ENCODE results near the gene CPED1.
A peak's percentile ranks its signal among the peaks of the same experiment; 100 is the strongest.

Gene CPED1

DNA sequence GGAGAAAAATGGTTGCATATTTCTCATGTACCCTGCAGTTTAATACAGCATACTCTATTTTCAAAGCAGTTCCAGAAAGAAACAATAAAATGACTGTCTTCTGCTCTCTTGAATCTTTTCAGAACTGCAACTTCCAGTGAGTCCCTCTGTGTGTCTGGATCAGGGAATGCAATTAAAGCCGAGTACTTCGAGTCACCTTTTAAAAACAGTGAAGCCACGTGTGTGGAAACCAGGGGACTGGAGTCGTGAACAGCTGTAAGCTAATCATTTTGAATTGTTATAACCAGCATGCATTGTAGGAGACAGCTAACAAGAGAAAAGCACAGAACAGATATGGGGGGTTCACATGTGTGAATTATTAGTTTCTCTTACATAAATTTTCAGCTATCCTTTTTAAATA is 109.1 kb downstream of the CPED1 start:
- Histone ChIP-seq H3K27me3 (ENCODE audit: control insufficient read depth, insufficient read depth, low read length) (no peaks in the 10 kb centered on the region), H3K9ac (no peak overlapping the region), H3K27ac (no peak overlapping the region), H3K4me2 (ENCODE audit: low read length) (no peak overlapping the region), H3K79me2 (no peaks in the 10 kb centered on the region), H3K36me3 (ENCODE audit: control insufficient read depth, insufficient read depth, low read length) (no peaks in the 10 kb centered on the region), H3K4me3 (ENCODE audit: low read depth, low read length) (no peak overlapping the region), H3K9me3 (ENCODE audit: control insufficient read depth, low read length) (no peaks in the 10 kb centered on the region), H3K4me1 (no peaks in the 10 kb centered on the region), H2AFZ (no peak overlapping the region)
- TF ChIP-seq, protein P1, sequence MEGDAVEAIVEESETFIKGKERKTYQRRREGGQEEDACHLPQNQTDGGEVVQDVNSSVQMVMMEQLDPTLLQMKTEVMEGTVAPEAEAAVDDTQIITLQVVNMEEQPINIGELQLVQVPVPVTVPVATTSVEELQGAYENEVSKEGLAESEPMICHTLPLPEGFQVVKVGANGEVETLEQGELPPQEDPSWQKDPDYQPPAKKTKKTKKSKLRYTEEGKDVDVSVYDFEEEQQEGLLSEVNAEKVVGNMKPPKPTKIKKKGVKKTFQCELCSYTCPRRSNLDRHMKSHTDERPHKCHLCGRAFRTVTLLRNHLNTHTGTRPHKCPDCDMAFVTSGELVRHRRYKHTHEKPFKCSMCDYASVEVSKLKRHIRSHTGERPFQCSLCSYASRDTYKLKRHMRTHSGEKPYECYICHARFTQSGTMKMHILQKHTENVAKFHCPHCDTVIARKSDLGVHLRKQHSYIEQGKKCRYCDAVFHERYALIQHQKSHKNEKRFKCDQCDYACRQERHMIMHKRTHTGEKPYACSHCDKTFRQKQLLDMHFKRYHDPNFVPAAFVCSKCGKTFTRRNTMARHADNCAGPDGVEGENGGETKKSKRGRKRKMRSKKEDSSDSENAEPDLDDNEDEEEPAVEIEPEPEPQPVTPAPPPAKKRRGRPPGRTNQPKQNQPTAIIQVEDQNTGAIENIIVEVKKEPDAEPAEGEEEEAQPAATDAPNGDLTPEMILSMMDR (IDR thresholded peaks at IDR 0.05), result no peak

DNA sequence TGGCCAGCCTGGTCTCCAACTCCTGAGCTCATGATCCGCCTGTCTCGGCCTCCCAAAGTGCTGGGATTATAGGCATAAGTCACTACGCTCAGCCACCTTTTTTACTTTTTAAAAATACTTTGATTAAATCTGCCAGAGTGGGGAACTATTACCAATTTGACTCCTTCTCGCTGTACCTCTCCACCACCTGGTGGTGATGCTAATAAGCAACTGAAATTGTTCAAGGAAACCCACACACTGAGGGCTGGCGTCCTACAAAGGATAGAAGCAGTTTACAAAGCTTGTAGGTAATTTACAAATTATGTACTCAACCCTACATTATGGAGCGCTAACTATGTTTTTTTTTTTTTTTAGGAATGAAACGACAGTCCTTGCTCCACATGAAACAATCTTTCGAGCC is 111.1 kb downstream of the CPED1 start:
- Histone ChIP-seq H3K36me3 (ENCODE audit: control insufficient read depth, insufficient read depth, low read length) (no peaks in the 10 kb centered on the region), H2AFZ (no peak overlapping the region), H3K79me2 (no peaks in the 10 kb centered on the region), H3K4me2 (ENCODE audit: low read length) (no peak overlapping the region), H3K4me1 (no peaks in the 10 kb centered on the region), H3K27ac (no peak overlapping the region), H3K9ac (no peak overlapping the region), H3K4me3 (ENCODE audit: low read depth, low read length) (no peak overlapping the region), H3K27me3 (ENCODE audit: control insufficient read depth, insufficient read depth, low read length) (no peaks in the 10 kb centered on the region), H3K9me3 (ENCODE audit: control insufficient read depth, low read length) (no peaks in the 10 kb centered on the region)
- TF ChIP-seq, protein P1 (IDR thresholded peaks at IDR 0.05), result no peak

DNA sequence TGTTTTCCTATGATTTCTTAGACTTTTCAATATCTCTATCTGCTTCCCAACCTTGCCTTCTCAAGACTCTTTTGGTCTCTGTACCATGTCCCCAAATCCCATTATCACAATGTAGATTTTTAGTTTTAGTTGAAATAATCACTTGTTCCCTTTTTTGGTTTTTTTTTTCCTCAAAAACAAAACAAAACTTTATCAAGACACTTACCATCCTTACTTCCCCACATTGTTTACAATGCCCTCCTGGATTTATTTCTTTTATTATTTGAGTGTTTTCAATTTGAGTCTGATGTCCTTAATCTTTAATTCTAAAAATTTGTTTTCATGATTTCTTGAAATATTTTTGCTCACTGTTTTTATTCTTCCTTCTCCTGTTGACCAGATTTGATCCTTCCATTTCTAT is 112.6 kb downstream of the CPED1 start:
- Histone ChIP-seq H3K4me2 (ENCODE audit: low read length) (no peak overlapping the region), H3K4me3 (ENCODE audit: low read depth, low read length) (no peak overlapping the region), H3K9ac (no peak overlapping the region), H2AFZ (no peak overlapping the region), H3K9me3 (ENCODE audit: control insufficient read depth, low read length) (no peaks in the 10 kb centered on the region), H3K27me3 (ENCODE audit: control insufficient read depth, insufficient read depth, low read length) (no peaks in the 10 kb centered on the region), H3K27ac (no peak overlapping the region), H3K79me2 (no peaks in the 10 kb centered on the region), H3K4me1 (no peaks in the 10 kb centered on the region), H3K36me3 (ENCODE audit: control insufficient read depth, insufficient read depth, low read length) (no peaks in the 10 kb centered on the region)
- TF ChIP-seq, protein P1 (IDR thresholded peaks at IDR 0.05), result no peak

DNA sequence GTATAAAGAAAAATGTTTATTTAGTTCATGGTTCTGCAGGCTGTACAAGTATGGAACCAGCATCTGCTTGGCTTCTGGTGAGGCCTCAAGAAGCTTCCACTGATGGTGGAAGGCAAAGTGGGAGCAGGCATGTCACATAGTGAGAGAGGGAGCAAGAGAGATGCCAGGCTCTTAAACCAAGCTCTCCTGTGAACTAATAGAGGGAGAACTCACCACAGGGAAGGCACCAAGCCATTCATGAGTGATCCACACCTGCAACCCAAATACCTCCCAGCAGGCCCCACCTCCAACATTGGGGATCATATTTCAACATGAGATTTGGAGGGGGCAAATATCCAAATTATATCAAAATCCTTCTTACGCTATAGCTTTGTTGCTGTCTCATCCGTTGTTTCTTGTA is 113.1 kb downstream of the CPED1 start:
- no peak overlapping the region for H2AFZ ChIP-seq
- H3K27me3 ChIP-seq (ENCODE audit: control insufficient read depth, insufficient read depth, low read length), result no peaks in the 10 kb centered on the region
- H3K9ac ChIP-seq, result no peak overlapping the region
- H3K36me3 ChIP-seq (ENCODE audit: control insufficient read depth, insufficient read depth, low read length), result no peaks in the 10 kb centered on the region
- H3K4me1 ChIP-seq, result no peaks in the 10 kb centered on the region
- TF ChIP-seq, protein P1 (IDR thresholded peaks at IDR 0.05), result no peak
- no peak overlapping the region for H3K4me3 ChIP-seq (ENCODE audit: low read depth, low read length)
- no peaks in the 10 kb centered on the region for H3K79me2 ChIP-seq
- H3K27ac ChIP-seq, result no peak overlapping the region
- H3K9me3 ChIP-seq (ENCODE audit: control insufficient read depth, low read length), result no peaks in the 10 kb centered on the region
- no peak overlapping the region for H3K4me2 ChIP-seq (ENCODE audit: low read length)

DNA sequence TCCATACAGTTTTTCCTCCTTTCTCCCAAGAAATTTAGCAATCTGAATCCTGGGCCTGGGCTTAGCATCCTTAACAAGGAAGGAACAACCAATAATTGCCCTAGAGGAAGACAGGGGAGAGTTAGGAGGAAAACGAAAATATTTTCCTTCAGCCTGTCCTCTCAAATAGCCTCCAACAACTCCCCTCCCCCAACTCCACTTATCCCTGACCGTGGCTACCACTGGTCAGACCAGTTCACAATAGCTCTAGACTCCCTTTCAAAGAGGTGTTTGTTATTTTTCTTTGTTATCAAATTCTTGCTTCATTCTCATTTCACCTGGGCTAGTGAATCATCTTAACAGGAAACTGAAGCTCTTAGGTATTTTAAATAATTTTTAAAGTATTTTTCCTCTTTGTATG is 114.1 kb downstream of the CPED1 start:
- Histone ChIP-seq H3K79me2 (no peaks in the 10 kb centered on the region), H3K36me3 (ENCODE audit: control insufficient read depth, insufficient read depth, low read length) (no peaks in the 10 kb centered on the region), H3K27me3 (ENCODE audit: control insufficient read depth, insufficient read depth, low read length) (no peaks in the 10 kb centered on the region), H3K4me3 (ENCODE audit: low read depth, low read length) (no peak overlapping the region), H3K4me2 (ENCODE audit: low read length) (no peak overlapping the region), H2AFZ (peak overlapping the region; percentile 11), H3K27ac (no peak overlapping the region), H3K9me3 (ENCODE audit: control insufficient read depth, low read length) (no peaks in the 10 kb centered on the region), H3K9ac (no peak overlapping the region), H3K4me1 (no peaks in the 10 kb centered on the region)
- TF ChIP-seq, protein P1 (IDR thresholded peaks at IDR 0.05), result no peak
